Thyroid gland (tissue), 4 donors: ENCODE results near the gene XRCC6. TPM values are rescaled to one million over a fixed set of nuclear protein-coding genes. Genes with fewer than 3 reads are reported as not detected.

Experiments used
- DNase-seq, 2 donors: peaks; one replicate each; pipeline ENCODE4 v3.0.0-alpha.2; 2019
- H3K27ac ChIP-seq, 3 donors: fragments of 200-600 bp; sonication (generic); 1 replicate in 2 of 3; 2 replicates in 1 of 3; pipeline ENCODE4 v1.5.1; 2016 to 2019; ENCODE audit warnings: mild to moderate bottlenecking in 1 of 3, moderate library complexity in 1 of 3
- H3K27me3 ChIP-seq: fragments of 200-600 bp; sonication (generic); one replicate; pipeline ENCODE4 v1.5.1; 2019
- H3K36me3 ChIP-seq, 2 donors: fragments of 200-600 bp; sonication (generic); one replicate each; pipeline ENCODE4 v1.5.1; 2016 to 2019
- H3K4me1 ChIP-seq, 2 donors: fragments of 200-600 bp; sonication (generic); one replicate each; pipeline ENCODE4 v1.5.1; 2017 to 2019
- H3K4me3 ChIP-seq, 3 donors: fragments of 200-600 bp; sonication (generic); replicated peaks in 1 of 3; 1 replicate in 2 of 3; 2 replicates in 1 of 3; pipeline ENCODE4 v1.5.1; 2016; ENCODE audit warnings: mild to moderate bottlenecking in 1 of 3
- H3K9me3 ChIP-seq: fragments of 200-600 bp; sonication (generic); one replicate; pipeline ENCODE4 v1.5.1; 2017
- CTCF ChIP-seq, 6 experiments: fragments of 200-600 bp in 3 of 6; fragments of 450-650 bp in 3 of 6; sonication (generic) in 3 of 6; IDR thresholded peaks; one replicate each; pipeline ENCODE4 v1.5.1; 2016 to 2019; ENCODE audit warnings: antibody characterized with exemption in 6 of 6, mild to moderate bottlenecking in 2 of 6, inconsistent platforms in 1 of 6, moderate library complexity in 1 of 6
- POLR2A ChIP-seq, 2 donors: fragments of 450-650 bp; IDR thresholded peaks; one replicate each; pipeline ENCODE4 v1.6.1; 2017; ENCODE audit warnings: antibody characterized with exemption in 2 of 2, mild to moderate bottlenecking in 2 of 2, moderate library complexity in 1 of 2
- WGBS, 2 donors: methylation state at CpG; one replicate each; pipeline ENCODE4 v1.1.5; 2017; 5-methylcytosine and 5-hydroxymethylcytosine counted together
- intact Hi-C: fragments of 100-400 bp; cut with DNase I; formaldehyde crosslinking; loops from one replicate; pipeline ENCODE4 v1.15.1; 2023
- small RNA-seq: library from RNA; depleted of rRNA; stranded (forward); fragments of <200 nt; gene quantifications from one replicate; pipeline ENCODE3, GENCODE V24; 2016
- total RNA-seq, 4 donors: library from RNA; depleted of rRNA; stranded (reverse); fragments of >200 nt; gene quantifications; one replicate each; pipeline ENCODE4 v1.2.3, GENCODE V29; 2016

XRCC6 gene
- total RNA-seq, 4 donors from 2014 or later, result 171 to 220 (median 195) TPM

- no peaks in the 10 kb centered on the region for H3K4me1 ChIP-seq
- H3K27ac ChIP-seq, result no peak overlapping the region
- H3K4me3 ChIP-seq, result no peak overlapping the region
- no peaks in the 10 kb centered on the region for H3K9me3 ChIP-seq
- TF ChIP-seq POLR2A (IDR thresholded peaks at IDR 0.05) (no peak), CTCF (IDR thresholded peaks at IDR 0.05) (no peak)
- intact Hi-C loops, result no loop called here
- no peaks in the 10 kb centered on the region for H3K36me3 ChIP-seq
- no peaks in the 10 kb centered on the region for H3K27me3 ChIP-seq
- 92 to 94% methylated on average over 9 of the region's 9 CpGs for WGBS, 2 donors
- DNase-seq, result no peak
Measured at GRCh38 chr22:41713004-41713403, 91.9 kb downstream of the XRCC6 start.

Small RNA genes within 50 kb of the gene (small RNA-seq; reads per million reads assigned to genes)
- gene HMGN2P10 (not detected), gene RF00019 (not detected), gene RNU6-476P (not detected)

Other genes starting within 250 kb of the XRCC6 start
- gene TEF, start 239.4 kb upstream of the XRCC6 start, total RNA-seq, result 10 to 100 TPM; 15.9 to 41.1 (median 22.9) TPM
- gene TOB2, start 174.5 kb upstream of the XRCC6 start, total RNA-seq, result 100 to 1,000 TPM in 3 of 4 donors, 10 to 100 TPM in 1; 66.5 to 130 (median 115) TPM
- gene PHF5A, start 152.6 kb upstream of the XRCC6 start, total RNA-seq, result 10 to 100 TPM; 22.4 to 58.3 (median 39.4) TPM
- gene ACO2, start 152.2 kb upstream of the XRCC6 start, total RNA-seq, result 100 to 1,000 TPM in 3 of 4 donors, 10 to 100 TPM in 1; 81.3 to 205 (median 135) TPM
- 10 to 100 TPM; 20.6 to 27.3 (median 25.3) TPM for gene POLR3H, start 76.8 kb upstream of the XRCC6 start, total RNA-seq
- gene CSDC2, start 60.3 kb upstream of the XRCC6 start, total RNA-seq, result 1 to 10 TPM in 2 of 4 donors, under 1 TPM in 2; 0.54 to 1.2 (median 0.97) TPM
- gene PMM1, start 31.5 kb upstream of the XRCC6 start, total RNA-seq, result 10 to 100 TPM; 17.7 to 26.1 (median 23.8) TPM
- gene DESI1, start 252 bp upstream of the XRCC6 start, total RNA-seq, result 10 to 100 TPM; 17.8 to 24.7 (median 20.8) TPM
- 100 to 1,000 TPM; 127 to 194 (median 176) TPM for gene SNU13, start 67.6 kb downstream of the XRCC6 start, total RNA-seq
- 1 to 10 TPM in 2 of 4 donors, under 1 TPM in 2; 0.25 to 5.2 (median 1.4) TPM for gene MEI1, start 78.2 kb downstream of the XRCC6 start, total RNA-seq
- gene CCDC134, start 179.4 kb downstream of the XRCC6 start, total RNA-seq, result 10 to 100 TPM in 3 of 4 donors, 1 to 10 TPM in 1; 6.6 to 18.8 (median 14.4) TPM
- gene SREBF2, start 211.8 kb downstream of the XRCC6 start, total RNA-seq, result 10 to 100 TPM; 34.4 to 91.8 (median 63.7) TPM